ENCODE results near the gene CAMK2A.

DNA sequence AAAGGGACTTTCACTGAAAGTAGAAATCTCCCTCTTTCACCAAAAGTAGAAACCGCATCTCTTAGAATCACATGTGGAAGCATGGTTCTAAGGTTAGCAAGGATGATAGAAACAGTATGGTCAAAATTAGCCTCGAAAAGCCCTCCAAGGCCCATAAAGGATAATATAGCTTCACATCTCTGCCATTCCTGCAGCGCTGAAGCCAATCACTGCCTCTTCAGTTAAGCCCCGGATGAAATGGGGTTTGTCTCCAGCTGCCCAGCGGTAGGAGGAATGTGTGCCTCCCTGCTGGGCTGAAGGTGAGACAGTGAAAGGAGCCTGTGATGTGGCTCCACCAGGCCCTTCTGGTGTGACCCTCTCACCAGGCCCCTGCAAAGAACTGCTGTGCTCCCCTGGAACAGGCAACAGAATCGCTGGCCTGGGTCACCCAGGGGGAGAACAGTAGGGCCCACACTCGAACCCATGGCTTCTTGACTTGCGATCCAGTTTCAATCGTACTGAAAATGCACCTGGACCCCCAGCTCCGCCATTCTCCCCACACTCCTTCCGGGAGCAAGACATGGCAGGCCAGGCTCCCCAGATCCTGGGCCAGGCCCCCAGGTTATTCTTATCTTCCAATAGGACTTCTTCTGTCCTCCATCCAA, 47.2 kb downstream of the CAMK2A start:
- TF ChIP-seq POLR2A (IDR thresholded peaks at IDR 0.05) (no peak), POLR2AphosphoS5 (IDR thresholded peaks at IDR 0.05) (no peak), EP300 (IDR thresholded peaks at IDR 0.05) (no peak)
- TF ChIP-seq, protein P1, sequence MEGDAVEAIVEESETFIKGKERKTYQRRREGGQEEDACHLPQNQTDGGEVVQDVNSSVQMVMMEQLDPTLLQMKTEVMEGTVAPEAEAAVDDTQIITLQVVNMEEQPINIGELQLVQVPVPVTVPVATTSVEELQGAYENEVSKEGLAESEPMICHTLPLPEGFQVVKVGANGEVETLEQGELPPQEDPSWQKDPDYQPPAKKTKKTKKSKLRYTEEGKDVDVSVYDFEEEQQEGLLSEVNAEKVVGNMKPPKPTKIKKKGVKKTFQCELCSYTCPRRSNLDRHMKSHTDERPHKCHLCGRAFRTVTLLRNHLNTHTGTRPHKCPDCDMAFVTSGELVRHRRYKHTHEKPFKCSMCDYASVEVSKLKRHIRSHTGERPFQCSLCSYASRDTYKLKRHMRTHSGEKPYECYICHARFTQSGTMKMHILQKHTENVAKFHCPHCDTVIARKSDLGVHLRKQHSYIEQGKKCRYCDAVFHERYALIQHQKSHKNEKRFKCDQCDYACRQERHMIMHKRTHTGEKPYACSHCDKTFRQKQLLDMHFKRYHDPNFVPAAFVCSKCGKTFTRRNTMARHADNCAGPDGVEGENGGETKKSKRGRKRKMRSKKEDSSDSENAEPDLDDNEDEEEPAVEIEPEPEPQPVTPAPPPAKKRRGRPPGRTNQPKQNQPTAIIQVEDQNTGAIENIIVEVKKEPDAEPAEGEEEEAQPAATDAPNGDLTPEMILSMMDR (IDR thresholded peaks at IDR 0.05), result no peak

All from sigmoid colon (tissue), 4 donors.